Measurements from ENCODE around the gene BTAF1. TPM values are rescaled to one million over a fixed set of nuclear protein-coding genes. Genes with fewer than 3 reads are reported as not detected.

Gene BTAF1
- total RNA-seq: 31.0 TPM
- long read RNA-seq, full-length matches to known transcripts: 1 of 26 reads
- long read RNA-seq, partial matches to known transcripts: 6 of 26 reads
- long read RNA-seq, other reads (novel, unspliced or antisense): 19 of 26 reads

GRCh38 chr10:91923371-91924211 lies at the start of gene BTAF1:
TSS of gene BTAF1 (plus strand) at chr10:91923770. CDS start at chr10:91924077, 307 bp downstream.
- ATAC-seq: peak; percentile 99 to 100
- peaks cover 13% of the 10 kb centered on the region for H3K4me1 ChIP-seq
- peak within 1 kb of the TSS; percentile 83 for H3K4me3 ChIP-seq
- no peaks in the 10 kb centered on the region for H3K36me3 ChIP-seq
- no peaks in the 10 kb centered on the region for H3K27me3 ChIP-seq (ENCODE audit: low read depth)
- no peak for TF ChIP-seq CTCF (IDR thresholded peaks at IDR 0.05)
- no peaks in the 10 kb centered on the region for H3K9me3 ChIP-seq
- peak within 1 kb of the TSS; percentile 98 for H3K27ac ChIP-seq
- intact Hi-C loops (cut with DNase I): no loop called here
- DNase-seq: peak; percentile 97

GRCh38 chr10:91875156-91875555 lies 48.4 kb upstream of the BTAF1 start:
- Histone ChIP-seq H3K27ac (no peak overlapping the region), H3K36me3 (no peaks in the 10 kb centered on the region), H3K27me3 (ENCODE audit: low read depth) (no peaks in the 10 kb centered on the region), H3K4me1 (no peaks in the 10 kb centered on the region), H3K4me3 (no peak overlapping the region), H3K9me3 (no peaks in the 10 kb centered on the region)
- DNase-seq (no peak), ATAC-seq (no peak)
- intact Hi-C loops (cut with DNase I): no loop called here
- no peak for TF ChIP-seq CTCF (IDR thresholded peaks at IDR 0.05)

GRCh38 chr10:91875779-91876178 lies 47.8 kb upstream of the BTAF1 start:
- DNase-seq (no peak), ATAC-seq (no peak)
- no peak overlapping the region for H3K4me3 ChIP-seq
- no peaks in the 10 kb centered on the region for H3K27me3 ChIP-seq (ENCODE audit: low read depth)
- H3K9me3 ChIP-seq: no peaks in the 10 kb centered on the region
- intact Hi-C loops (cut with DNase I): no loop called here
- no peaks in the 10 kb centered on the region for H3K36me3 ChIP-seq
- TF ChIP-seq CTCF (IDR thresholded peaks at IDR 0.05): no peak
- H3K4me1 ChIP-seq: no peaks in the 10 kb centered on the region
- H3K27ac ChIP-seq: no peak overlapping the region

GRCh38 chr10:91879515-91880170 lies 43.9 kb upstream of the BTAF1 start:
- Histone ChIP-seq H3K36me3 (no peaks in the 10 kb centered on the region), H3K4me3 (no peak overlapping the region), H3K27ac (no peak overlapping the region), H3K9me3 (no peaks in the 10 kb centered on the region), H3K27me3 (ENCODE audit: low read depth) (no peaks in the 10 kb centered on the region), H3K4me1 (peaks cover 15% of the 10 kb centered on the region)
- intact Hi-C loops (cut with DNase I): no loop called here
- TF ChIP-seq CTCF (IDR thresholded peaks at IDR 0.05): no peak
- ATAC-seq (no peak), DNase-seq (no peak)

- H3K4me3 ChIP-seq: no peak overlapping the region
- H3K27ac ChIP-seq: no peak overlapping the region
- TF ChIP-seq CTCF (IDR thresholded peaks at IDR 0.05): no peak
- ATAC-seq (no peak), DNase-seq (no peak)
- no peaks in the 10 kb centered on the region for H3K36me3 ChIP-seq
- no peaks in the 10 kb centered on the region for H3K27me3 ChIP-seq (ENCODE audit: low read depth)
- no peaks in the 10 kb centered on the region for H3K9me3 ChIP-seq
- intact Hi-C loops (cut with DNase I): no loop called here
- H3K4me1 ChIP-seq: peaks cover 15% of the 10 kb centered on the region
Measured at GRCh38 chr10:91880310-91880709, 43.3 kb upstream of the BTAF1 start.

Measured in lower lobe of right lung (tissue), 2 donors.